AG20443 (cell line): ENCODE data around the gene SIGLEC7.

ENCODE experiments used
- DNase-seq: peaks from one replicate; pipeline ENCODE4 v3.0.0; 2012; ENCODE audit warnings: low spot score, mixed read lengths

Gene SIGLEC7

DNA sequence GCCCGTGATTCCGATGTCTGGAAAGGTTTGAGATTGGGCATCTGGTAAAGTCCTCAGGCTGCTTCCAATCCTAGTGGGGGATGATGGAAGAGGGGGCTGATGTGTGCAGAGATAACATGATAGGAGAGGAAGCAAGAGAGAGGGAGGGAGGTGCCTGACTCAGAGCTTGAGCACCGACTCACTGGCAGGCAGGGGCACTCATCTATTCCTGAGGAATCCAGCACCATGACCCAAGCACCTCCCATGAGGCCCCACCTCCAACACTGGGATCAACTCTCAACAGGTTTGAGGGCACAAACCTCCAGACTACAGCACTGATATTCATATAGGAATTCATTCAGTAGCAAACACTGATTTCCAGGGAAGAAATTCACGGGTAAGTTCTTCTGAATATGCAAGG is 23.0 kb upstream of the SIGLEC7 start:
- DNase-seq = no peak

DNA sequence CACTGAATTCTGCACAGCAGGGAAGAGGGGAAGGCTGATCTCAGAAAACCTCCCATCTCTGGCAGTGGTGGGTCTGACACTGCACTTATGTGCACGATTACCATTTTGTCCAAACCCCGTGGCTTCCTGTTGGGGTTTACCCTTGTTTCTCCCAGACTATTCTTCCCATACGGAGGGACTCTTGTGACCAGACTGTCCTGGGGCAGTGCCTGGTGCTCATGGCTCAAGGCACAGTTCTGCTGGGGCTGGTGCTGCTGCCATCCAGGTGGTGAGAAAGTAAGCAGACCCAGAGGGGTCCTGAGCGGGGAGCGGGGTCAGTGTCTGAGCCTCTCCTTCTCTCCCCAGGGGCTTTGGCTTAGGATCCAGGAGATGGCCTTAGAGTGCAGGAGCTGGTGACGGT is 22.5 kb upstream of the SIGLEC7 start:
- no peak for DNase-seq

GRCh38 chr19:51120160-51120559 is 21.9 kb upstream of the SIGLEC7 start:
- no peak for DNase-seq

DNA sequence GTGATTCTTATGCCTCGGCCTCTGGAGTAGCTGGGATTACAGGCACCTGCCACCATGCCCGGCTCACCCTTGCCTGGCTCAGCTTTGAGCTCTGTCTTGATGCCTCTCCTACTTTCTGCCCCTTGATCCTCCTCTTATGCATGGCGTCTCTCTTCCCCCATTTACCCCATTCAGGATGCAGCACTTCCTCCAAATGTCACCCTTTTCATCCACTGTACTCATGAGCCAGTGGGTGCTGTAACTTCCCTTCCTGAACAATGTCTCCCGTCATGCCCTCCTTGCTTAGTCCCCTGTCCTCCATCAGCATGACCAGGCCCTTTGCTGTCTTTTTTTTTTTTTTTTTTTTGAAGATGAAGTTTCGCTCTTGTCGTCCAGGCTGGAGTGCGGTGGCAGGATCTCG is 20.8 kb upstream of the SIGLEC7 start:
- no peak for DNase-seq

DNA sequence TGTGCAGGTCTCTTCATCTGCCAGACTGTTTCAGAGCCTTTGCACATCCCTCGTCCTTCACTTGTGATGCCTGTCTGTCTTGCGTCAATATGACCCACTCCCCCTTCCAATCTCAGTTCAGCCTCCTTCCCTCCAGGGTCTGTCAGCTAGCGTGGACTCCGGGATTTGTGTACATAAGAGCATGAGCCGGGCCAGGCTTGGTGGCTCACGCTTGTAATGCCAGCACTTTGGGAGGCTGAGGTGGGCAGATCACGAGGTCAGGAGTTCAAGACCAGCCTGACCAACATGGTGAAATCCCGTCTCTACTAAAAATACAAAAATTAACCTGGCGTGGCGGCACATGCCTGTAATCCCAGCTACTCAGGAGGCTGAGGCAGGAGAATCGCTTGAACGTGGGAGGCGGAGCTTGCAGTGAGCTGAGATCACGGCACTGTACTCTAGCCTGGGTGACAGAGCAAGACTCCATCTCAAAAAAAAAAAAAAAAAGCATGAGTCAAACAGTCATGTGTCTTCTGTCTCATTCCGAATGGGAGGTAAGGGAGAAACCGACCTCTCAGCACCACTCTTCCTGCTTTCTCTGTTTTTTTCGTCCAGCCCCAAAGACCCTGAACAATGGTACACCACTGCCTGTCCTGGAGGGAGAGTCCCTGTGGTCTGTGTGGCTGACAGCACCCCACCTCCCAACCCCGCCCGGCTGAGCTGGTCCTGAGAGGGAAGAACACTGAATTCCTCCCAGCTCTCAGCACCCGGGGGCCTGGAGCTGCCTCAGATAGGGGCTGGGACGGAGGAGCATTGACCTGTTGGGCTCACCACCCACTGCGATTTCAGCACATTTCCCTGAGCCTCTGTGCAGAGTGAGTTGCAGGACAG is 19.8 kb upstream of the SIGLEC7 start:
- DNase-seq = no peak

GRCh38 chr19:51123381-51123800 is 18.7 kb upstream of the SIGLEC7 start:
- DNase-seq = no peak

DNA sequence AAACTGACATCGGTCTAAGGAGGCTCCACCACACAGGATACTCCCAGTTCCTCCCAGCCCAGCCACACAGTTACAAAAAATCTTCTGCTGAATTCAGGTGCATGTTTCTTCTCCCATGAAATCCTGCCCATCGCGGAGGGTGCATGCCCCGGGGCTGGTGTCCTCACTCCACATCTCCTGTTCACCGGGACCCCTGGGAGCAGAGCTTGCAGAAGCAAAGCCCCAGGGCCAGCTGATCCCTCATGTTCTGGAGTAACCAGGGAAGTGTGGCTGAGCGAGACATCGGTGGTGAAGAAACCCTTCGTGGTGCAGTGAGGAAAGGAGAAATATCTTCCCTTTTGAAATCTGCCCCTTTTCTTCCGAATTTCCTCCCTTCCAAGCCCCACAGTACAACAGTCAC is 18.3 kb upstream of the SIGLEC7 start:
- no peak for DNase-seq

DNA sequence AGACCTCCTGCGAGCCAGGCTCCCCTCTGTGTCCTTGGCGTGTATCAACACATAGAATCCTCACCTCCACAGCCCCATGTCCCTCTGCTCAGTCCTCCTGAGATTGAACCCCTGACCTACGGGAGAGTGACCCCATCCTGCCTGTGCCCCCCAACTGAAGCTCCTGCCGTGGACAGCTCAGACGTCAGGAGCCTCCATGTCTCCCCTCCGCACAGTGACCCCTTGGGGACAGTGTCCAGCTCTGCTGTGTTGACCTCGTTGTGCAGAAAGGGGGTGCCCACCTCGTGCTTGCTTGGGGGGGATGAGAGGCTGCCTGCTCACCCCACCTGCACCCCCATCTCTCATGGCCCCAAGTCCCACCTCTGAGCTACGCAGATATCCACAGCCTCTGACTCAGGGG is 17.9 kb upstream of the SIGLEC7 start:
- no peak for DNase-seq

DNA sequence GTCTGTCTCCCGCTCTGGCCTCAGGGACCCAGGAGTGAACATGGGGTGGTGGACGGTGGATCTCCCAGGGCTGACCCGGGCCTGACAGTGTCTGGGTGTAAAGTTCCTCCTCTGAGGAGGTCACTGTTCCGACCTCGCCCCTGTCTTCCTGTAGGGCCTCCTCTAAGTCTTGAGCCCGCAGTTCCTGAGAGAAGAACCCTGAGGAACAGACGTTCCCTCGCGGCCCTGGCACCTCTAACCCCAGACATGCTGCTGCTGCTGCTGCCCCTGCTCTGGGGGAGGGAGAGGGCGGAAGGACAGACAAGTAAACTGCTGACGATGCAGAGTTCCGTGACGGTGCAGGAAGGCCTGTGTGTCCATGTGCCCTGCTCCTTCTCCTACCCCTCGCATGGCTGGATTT is 17.4 kb upstream of the SIGLEC7 start, which contains the start of gene SIGLEC9:
SIGLEC9 (plus strand) TSS at position 178 of the 400 bp plus-strand sequence; CDS start at position 247, 69 bp downstream.
- DNase-seq = no peak

GRCh38 chr19:51125421-51126075 is 16.6 kb upstream of the SIGLEC7 start:
- no peak for DNase-seq

- DNase-seq = no peak
Observed at GRCh38 chr19:51127032-51127431, 15.1 kb upstream of the SIGLEC7 start.

DNA sequence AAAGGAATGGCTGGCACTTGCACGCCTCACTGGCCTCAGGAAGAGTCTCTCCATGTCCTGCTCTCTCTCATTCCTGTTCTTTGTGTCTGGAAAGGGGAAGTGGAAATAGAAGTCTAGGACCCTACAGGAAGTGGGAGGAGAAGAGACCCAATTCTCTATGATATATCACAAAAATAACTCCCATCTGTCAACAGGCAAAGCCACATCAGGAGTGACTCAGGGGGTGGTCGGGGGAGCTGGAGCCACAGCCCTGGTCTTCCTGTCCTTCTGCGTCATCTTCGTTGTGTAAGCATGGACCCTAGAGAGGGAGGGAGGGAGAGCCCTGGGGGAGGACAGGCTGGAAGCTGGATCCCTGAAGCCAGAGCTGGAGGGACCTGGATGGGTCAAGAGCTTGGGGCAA is 14.3 kb upstream of the SIGLEC7 start:
- no peak for DNase-seq

- no peak for DNase-seq
Observed at GRCh38 chr19:51128227-51128626, 13.9 kb upstream of the SIGLEC7 start.

- no peak for DNase-seq
Observed at GRCh38 chr19:51129716-51130115, 12.4 kb upstream of the SIGLEC7 start.

- no peak for DNase-seq
Observed at GRCh38 chr19:51131780-51132680, 10.1 kb upstream of the SIGLEC7 start.

DNA sequence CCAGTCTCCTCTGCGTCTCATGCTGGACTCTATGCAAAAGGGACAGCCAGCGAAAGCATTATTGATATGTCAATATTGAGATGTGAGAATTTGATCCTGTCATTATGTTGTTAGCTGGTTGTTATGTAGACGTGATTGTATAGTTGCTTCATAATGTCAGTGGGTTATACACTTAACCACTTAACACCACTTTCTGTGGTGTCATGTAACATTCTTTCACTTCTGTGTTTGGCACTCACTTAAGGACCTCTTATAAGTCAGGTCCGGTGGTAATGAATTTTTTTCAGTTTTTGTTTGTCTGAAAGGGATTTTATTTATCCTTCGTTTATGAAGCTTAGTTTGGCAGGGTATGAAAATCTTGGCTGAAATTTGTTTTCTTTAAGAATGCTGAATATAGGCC is 7.1 kb upstream of the SIGLEC7 start:
- DNase-seq = no peak

DNA sequence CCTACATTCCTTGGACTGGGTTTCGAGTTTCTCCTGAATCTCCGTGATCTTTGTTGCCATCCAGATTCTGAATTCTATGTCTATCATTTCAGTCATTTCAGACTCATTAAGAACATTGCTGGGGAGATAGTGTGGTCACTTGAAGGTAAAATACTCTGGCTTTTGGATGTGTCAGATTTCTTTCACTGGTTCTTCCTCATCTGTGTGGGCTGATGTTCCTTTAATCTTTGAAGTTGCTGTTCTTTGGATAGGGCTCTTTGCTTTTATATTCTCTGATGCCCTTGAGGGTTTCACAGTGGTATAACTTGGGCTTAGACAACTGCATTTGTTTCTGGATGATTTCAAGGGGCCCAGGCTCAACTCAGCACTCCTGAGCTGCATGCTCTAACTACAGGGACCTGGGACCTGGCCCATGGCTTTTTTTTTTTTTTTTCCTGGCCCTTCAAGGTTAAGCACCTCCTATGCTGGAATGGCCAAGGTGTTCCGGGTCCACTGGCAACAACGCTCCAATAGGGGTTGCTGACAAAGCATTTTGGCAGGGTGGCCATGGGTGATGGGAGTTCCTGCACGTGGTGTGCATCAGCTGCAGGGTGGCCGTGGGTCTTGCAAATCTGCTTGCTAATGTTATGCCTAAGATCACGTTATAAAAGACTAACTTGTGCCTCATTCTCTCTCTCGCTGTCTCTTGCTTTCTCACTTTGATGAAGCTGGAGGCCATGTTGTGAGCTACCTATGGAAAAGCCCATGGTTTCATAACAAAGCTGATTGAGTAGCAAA is 5.9 kb upstream of the SIGLEC7 start:
- DNase-seq = no peak

- DNase-seq = no peak
Observed at GRCh38 chr19:51136851-51137551, 5.1 kb upstream of the SIGLEC7 start.

- DNase-seq = no peak
Observed at GRCh38 chr19:51137792-51138425, 4.2 kb upstream of the SIGLEC7 start.

DNA sequence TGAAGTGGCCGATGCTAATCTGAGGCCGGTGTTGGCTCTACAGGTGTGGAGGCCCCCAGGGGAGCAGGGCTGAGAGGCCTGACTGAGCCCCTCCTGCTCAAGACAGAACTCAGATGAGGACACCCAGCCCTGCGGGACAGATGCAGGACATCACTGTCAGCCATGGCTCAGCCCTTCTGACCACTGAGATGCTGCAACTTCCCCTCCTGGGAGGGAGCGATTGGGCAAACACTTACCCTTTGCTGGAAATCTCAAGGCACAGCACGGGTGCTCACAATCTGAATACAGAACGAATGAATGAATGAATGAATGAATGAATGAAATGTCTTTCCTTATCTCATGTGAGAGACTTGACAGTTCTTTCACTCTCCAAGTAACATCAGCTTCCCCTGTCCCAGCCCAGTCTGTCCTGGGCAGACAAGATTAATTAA is 3.5 kb upstream of the SIGLEC7 start:
- DNase-seq = no peak
